Daoy (cell line): ENCODE measurements around the gene GAST. TPM values are rescaled to one million over a fixed set of nuclear protein-coding genes. Genes with fewer than 3 reads are reported as not detected.

Experiments used
- DNase-seq: peaks from one replicate; pipeline ENCODE4 v3.0.0-alpha.2; 2015; ENCODE audit warnings: low read depth
- total RNA-seq: library from RNA; depleted of rRNA; stranded (reverse); fragments of >200 nt; shearing (Covaris generic); gene quantifications from 2 replicates; pipeline ENCODE4 v1.2.3, GENCODE V29; 2014; rRNA removed

The GAST gene
- total RNA-seq, 1 experiment from 2014 or later = not detected

- peak; percentile 39 for DNase-seq
Observed at GRCh38 chr17:41739661-41740352, 27.7 kb downstream of the GAST start.

GRCh38 chr17:41740506-41740905, 28.4 kb downstream of the GAST start:
- no peak for DNase-seq

- DNase-seq = no peak
Observed at GRCh38 chr17:41741709-41742108, 29.6 kb downstream of the GAST start.

GRCh38 chr17:41748275-41748674, 36.1 kb downstream of the GAST start:
- no peak for DNase-seq

GRCh38 chr17:41750862-41751261, 38.7 kb downstream of the GAST start:
- DNase-seq = no peak

- DNase-seq = no peak
Observed at GRCh38 chr17:41751288-41751687, 39.2 kb downstream of the GAST start.

GRCh38 chr17:41754066-41754465, 41.9 kb downstream of the GAST start:
- DNase-seq = no peak

- no peak for DNase-seq
Observed at GRCh38 chr17:41758601-41759000, 46.5 kb downstream of the GAST start.

- no peak for DNase-seq
Observed at GRCh38 chr17:41760878-41761277, 48.7 kb downstream of the GAST start.

- DNase-seq = no peak
Observed at GRCh38 chr17:41762391-41762790, 50.3 kb downstream of the GAST start.

- DNase-seq = no peak
Observed at GRCh38 chr17:41762841-41763240, 50.7 kb downstream of the GAST start.

- DNase-seq = no peak
Observed at GRCh38 chr17:41763327-41763726, 51.2 kb downstream of the GAST start.

Other genes with a start within 250 kb of the GAST start
- 0.06 TPM in 2 replicates for gene KRT32, start 244.9 kb upstream of the GAST start, total RNA-seq
- not detected in 2 replicates for gene KRT35, start 231.2 kb upstream of the GAST start, total RNA-seq
- not detected in 2 replicates for gene KRT36, start 222.4 kb upstream of the GAST start, total RNA-seq
- not detected in 2 replicates for gene KRT13, start 206.7 kb upstream of the GAST start, total RNA-seq
- gene KRT15, start 193.4 kb upstream of the GAST start, total RNA-seq = 0.51 and 3.1 TPM in 2 replicates
- gene KRT19, start 184.0 kb upstream of the GAST start, total RNA-seq = 0.86 TPM in 1 of 2 replicates, not detected in the other
- not detected in 2 replicates for gene KRT9, start 140.3 kb upstream of the GAST start, total RNA-seq
- 0.63 and 1.4 TPM in 2 replicates for gene KRT14, start 125.4 kb upstream of the GAST start, total RNA-seq
- gene KRT16, start 99.6 kb upstream of the GAST start, total RNA-seq = 1.0 TPM in 1 of 2 replicates, not detected in the other
- 276 and 317 TPM in 2 replicates for gene KRT17, start 87.8 kb upstream of the GAST start, total RNA-seq
- 78.2 and 85.4 TPM in 2 replicates for gene EIF1, start 23.4 kb upstream of the GAST start, total RNA-seq
- gene HAP1, start 22.3 kb downstream of the GAST start, total RNA-seq = 0.11 TPM in 1 of 2 replicates, not detected in the other
- gene JUP, start 74.4 kb downstream of the GAST start, total RNA-seq = 32.6 and 36.3 TPM in 2 replicates
- gene P3H4, start 99.6 kb downstream of the GAST start, total RNA-seq = 44.4 and 60.9 TPM in 2 replicates
- gene FKBP10, start 100.7 kb downstream of the GAST start, total RNA-seq = 123 and 139 TPM in 2 replicates
- gene NT5C3B, start 123.9 kb downstream of the GAST start, total RNA-seq = 67.6 and 79.3 TPM in 2 replicates
- gene KLHL10, start 125.5 kb downstream of the GAST start, total RNA-seq = 0.74 TPM in 1 of 2 replicates, not detected in the other
- gene KLHL11, start 153.1 kb downstream of the GAST start, total RNA-seq = 26.8 and 27.8 TPM in 2 replicates
- 115 and 124 TPM in 2 replicates for gene ACLY, start 206.6 kb downstream of the GAST start, total RNA-seq
- gene ODAD4, start 218.3 kb downstream of the GAST start, total RNA-seq = 0.42 and 2.8 TPM in 2 replicates